Ascending aorta (tissue), 2 donors: ENCODE results near the gene SERINC5. TPM values are rescaled to one million over a fixed set of nuclear protein-coding genes. Genes with fewer than 3 reads are reported as not detected.

ENCODE experiments used
- DNase-seq, 2 donors: peaks; one replicate each; pipeline ENCODE4 v3.0.0-alpha.2; 2019; ENCODE audit warnings: low spot score in 2 of 2
- H3K27ac ChIP-seq, 2 donors: fragments of 200-600 bp; sonication (generic); one replicate each; pipeline ENCODE4 v1.5.1; 2016 to 2017; ENCODE audit warnings: mild to moderate bottlenecking in 1 of 2
- H3K27me3 ChIP-seq: fragments of 200-600 bp; sonication (generic); one replicate; pipeline ENCODE4 v1.5.1; 2017
- H3K36me3 ChIP-seq, 2 donors: fragments of 200-600 bp; sonication (generic); one replicate each; pipeline ENCODE4 v1.5.1; 2016
- H3K4me1 ChIP-seq, 2 donors: fragments of 200-600 bp; sonication (generic); one replicate each; pipeline ENCODE4 v1.5.1; 2016 to 2017; ENCODE audit warnings: mild to moderate bottlenecking in 1 of 2
- H3K4me3 ChIP-seq, 2 donors: fragments of 200-600 bp; sonication (generic); one replicate each; pipeline ENCODE4 v1.5.1; 2016 to 2017; ENCODE audit warnings: mild to moderate bottlenecking in 1 of 2
- H3K9me3 ChIP-seq, 2 donors: fragments of 200-600 bp; sonication (generic); one replicate each; pipeline ENCODE4 v1.5.1; 2016
- CTCF ChIP-seq, 3 experiments: fragments of 200-600 bp in 2 of 3; fragments of 450-650 bp in 1 of 3; sonication (generic) in 2 of 3; IDR thresholded peaks; one replicate each; pipeline ENCODE4 v1.5.1; 2016 to 2019; ENCODE audit warnings: antibody characterized with exemption in 3 of 3, mild to moderate bottlenecking in 1 of 3, moderate library complexity in 1 of 3
- intact Hi-C: fragments of 100-400 bp; cut with DNase I; formaldehyde crosslinking; loops from one replicate; pipeline ENCODE4 v1.15.1; 2023
- total RNA-seq: library from RNA; depleted of rRNA; stranded (reverse); fragments of >200 nt; gene quantifications from one replicate; pipeline ENCODE4 v1.1.0, GENCODE V29; 2016

Gene SERINC5
- total RNA-seq, 1 donor from 2014 or later = 3.4 TPM

DNA sequence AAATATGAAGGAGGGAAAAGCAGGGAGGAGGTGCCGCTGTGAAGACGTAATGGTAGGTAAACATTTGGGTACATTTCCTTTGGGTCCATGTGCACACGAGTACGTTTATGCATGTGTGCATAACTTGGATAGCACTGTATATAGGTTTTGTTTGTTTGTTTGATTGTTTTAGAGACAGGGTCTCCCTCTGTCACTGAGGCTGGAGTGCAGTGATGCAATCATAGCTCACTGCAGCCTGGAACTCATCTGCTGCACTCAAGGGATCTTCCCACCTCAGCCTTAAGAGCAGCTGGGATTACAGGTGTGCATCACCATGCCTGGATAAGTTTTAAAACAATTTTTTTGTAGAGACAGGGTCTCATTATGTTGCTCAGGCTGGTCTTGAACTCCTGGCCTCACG is 126.7 kb downstream of the SERINC5 start:
- TF ChIP-seq CTCF (IDR thresholded peaks at IDR 0.05) = no peak
- H3K27ac ChIP-seq = no peak overlapping the region
- no peak for DNase-seq
- no peaks in the 10 kb centered on the region for H3K4me1 ChIP-seq
- no peaks in the 10 kb centered on the region for H3K27me3 ChIP-seq
- H3K4me3 ChIP-seq = no peak overlapping the region
- no peaks in the 10 kb centered on the region for H3K36me3 ChIP-seq
- intact Hi-C loops = no loop called here
- H3K9me3 ChIP-seq = no peaks in the 10 kb centered on the region

- no peaks in the 10 kb centered on the region for H3K36me3 ChIP-seq
- intact Hi-C loops = no loop called here
- no peak overlapping the region for H3K4me3 ChIP-seq
- H3K4me1 ChIP-seq = no peaks in the 10 kb centered on the region
- TF ChIP-seq CTCF (IDR thresholded peaks at IDR 0.05) = no peak
- no peaks in the 10 kb centered on the region for H3K27me3 ChIP-seq
- DNase-seq = no peak
- H3K9me3 ChIP-seq = no peaks in the 10 kb centered on the region
- no peak overlapping the region for H3K27ac ChIP-seq
Observed at GRCh38 chr5:80128141-80128540, 127.7 kb downstream of the SERINC5 start.

DNA sequence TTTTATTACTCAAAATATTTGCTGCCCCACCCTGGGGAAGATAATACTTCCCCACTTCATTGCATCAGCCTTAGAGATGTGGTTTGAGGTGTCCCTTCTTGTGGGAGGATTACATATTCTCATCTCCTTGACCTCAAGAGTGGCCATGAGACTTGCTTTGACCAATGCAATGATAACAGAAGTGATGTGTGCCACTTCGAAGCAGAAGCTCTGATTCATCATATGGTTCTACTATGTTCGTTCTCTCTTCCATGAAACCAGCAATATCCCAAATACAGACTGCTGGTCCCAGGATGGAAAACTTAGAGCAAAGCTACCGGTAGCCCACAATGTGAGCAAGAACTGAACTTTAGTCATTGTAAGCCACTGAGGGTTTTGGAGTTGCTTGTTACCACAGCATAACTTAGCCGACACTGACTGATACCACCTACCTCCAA is 128.7 kb downstream of the SERINC5 start:
- Histone ChIP-seq H3K27me3 (no peaks in the 10 kb centered on the region), H3K4me1 (no peaks in the 10 kb centered on the region), H3K27ac (no peak overlapping the region), H3K9me3 (no peaks in the 10 kb centered on the region), H3K36me3 (no peaks in the 10 kb centered on the region), H3K4me3 (no peak overlapping the region)
- DNase-seq = no peak
- TF ChIP-seq CTCF (IDR thresholded peaks at IDR 0.05) = no peak
- intact Hi-C loops = no loop called here

DNA sequence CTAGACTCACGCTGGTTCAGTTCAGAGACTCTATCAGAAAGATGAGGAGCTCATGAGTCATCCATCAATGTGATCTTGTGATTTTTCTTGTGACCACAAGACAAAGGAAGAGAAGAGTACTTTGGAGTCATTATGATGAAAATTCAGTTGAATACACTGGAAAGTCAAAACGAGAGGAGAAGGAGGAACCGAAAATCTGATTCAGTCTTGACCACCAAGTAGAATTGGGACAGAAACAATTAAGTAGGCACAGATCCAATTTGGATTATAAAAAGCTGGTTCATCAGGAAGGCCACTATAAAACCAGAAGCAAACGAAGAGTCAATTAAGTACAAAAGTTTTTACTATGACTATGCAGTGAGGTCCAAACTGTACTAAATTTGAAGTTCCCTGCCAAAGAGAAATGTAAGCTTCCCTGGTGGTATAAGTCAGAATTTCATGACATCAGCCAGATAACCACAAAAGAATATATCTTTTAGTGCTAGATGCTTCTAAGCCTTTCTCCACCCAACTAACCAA is 129.8 kb downstream of the SERINC5 start:
- Histone ChIP-seq H3K36me3 (no peaks in the 10 kb centered on the region), H3K27me3 (no peaks in the 10 kb centered on the region), H3K9me3 (no peaks in the 10 kb centered on the region), H3K4me1 (no peaks in the 10 kb centered on the region), H3K27ac (no peak overlapping the region), H3K4me3 (no peak overlapping the region)
- DNase-seq = no peak
- TF ChIP-seq CTCF (IDR thresholded peaks at IDR 0.05) = no peak
- intact Hi-C loops = no loop called here

DNA sequence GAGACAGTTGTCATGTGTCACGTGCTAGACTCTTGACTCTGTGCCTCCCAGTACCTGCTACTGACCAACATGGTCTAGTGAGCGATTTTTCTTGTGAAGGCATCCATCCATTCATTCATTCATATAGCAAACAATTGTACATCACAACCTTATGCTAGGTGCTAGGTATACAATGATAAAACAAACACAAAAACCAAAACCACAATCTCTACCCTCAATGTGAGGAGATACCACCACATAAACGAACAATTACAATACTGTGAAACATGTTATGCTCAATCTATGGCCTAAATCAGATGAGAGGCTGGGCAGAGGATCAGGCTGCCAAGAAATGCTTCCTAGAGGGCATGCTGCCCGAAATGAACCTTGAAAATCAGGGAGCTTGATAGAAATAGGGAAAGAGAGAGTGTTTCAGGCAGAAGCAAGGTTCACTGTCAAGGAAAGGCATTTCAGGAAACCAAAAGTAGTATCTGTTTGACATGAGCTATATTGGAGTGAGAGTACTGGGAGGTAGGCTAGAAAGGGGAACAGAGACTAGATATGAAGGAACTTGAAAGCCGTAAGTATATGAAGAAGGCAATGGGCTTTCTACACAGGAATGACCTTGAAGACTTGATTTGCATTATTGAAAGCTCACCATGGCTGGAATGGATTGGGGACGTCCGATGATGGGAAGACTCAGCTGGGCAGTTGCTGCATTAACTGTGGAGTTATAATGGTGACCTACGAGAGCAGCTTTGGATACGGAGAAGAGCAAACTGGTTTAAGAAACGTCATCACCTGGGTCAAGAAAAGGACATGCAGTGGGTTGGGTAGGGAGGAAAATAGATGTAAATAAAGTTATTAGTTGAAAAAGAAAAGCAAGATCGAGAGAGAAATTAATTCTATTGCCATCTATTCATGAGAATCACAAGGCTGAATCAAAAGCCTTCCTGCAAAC is 130.6 kb downstream of the SERINC5 start:
- H3K4me1 ChIP-seq = no peaks in the 10 kb centered on the region
- TF ChIP-seq CTCF (IDR thresholded peaks at IDR 0.05) = no peak
- H3K27me3 ChIP-seq = no peaks in the 10 kb centered on the region
- H3K4me3 ChIP-seq = no peak overlapping the region
- no peak for DNase-seq
- peak overlapping the region in 1 of 2 donors; percentile 26 for H3K27ac ChIP-seq
- intact Hi-C loops = no loop called here
- no peaks in the 10 kb centered on the region for H3K36me3 ChIP-seq
- H3K9me3 ChIP-seq = no peaks in the 10 kb centered on the region
